NCI-H460 (cell line): Measurements from ENCODE around the gene PTPRM. TPM values are rescaled to one million over a fixed set of nuclear protein-coding genes. Genes with fewer than 3 reads are reported as not detected.

ENCODE experiments used
- DNase-seq: peaks from one replicate; pipeline ENCODE4 v3.0.0-alpha.2; 2016; ENCODE audit warnings: low read depth; ENCODE audit errors: extremely low read depth
- total RNA-seq: library from RNA; depleted of rRNA; stranded (reverse); fragments of >200 nt; shearing (Covaris generic); gene quantifications from 2 replicates; pipeline ENCODE4 v1.2.3, GENCODE V29; 2014

PTPRM gene
- total RNA-seq, 1 experiment from 2014 or later = 129 TPM

DNA sequence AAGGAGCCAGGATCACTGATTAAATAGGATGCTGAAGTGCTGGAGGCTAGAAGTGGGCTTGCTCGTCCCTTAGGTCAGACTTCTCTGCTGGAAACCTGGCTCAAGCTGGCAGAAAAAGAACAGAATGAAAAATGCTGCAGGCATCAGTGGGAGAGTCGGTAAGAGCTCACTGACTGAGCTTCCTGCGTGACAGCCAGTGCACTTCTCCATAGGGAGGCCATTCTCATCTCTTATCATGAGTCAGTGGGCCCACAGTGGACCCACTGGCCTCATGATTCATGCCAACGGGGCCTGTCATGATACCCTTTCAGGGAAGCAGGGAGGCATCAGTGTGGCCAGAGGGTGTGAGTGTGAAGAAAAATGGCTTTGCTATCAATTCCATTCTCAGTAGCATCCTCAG, 498.2 kb downstream of the PTPRM start:
- no peak for DNase-seq

DNA sequence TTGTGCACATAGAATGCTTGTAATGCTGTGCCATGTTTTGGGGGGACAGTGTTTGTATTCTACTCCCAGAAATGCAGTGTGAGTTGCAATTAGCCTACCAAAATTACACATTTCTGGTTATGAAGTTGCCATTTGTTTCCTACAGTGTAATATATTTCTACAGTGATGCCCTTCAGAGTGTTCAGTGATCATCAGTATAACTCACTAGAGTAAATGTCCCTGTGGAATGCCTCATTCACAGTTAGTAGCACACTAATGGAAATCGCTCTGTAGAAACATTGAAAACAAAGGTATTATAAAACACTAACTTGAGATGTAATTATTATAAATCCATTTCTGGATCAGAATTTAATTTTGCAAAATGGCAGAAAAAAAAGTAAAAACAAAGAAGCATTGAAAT, 498.7 kb downstream of the PTPRM start:
- DNase-seq = no peak

DNA sequence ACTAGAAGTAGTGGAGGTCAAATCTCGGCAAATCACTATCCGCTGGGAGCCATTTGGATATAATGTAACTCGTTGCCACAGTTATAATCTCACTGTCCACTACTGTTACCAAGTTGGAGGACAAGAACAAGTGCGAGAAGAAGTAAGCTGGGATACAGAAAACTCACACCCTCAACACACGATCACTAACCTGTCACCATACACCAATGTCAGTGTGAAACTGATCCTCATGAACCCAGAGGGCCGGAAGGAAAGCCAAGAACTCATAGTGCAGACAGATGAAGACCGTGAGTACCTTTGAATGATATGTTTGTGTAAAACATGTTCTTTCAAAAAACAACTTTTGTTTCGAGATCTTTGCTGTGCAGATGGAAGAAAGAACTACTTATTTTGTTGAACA, 502.6 kb downstream of the PTPRM start:
- DNase-seq = no peak

DNA sequence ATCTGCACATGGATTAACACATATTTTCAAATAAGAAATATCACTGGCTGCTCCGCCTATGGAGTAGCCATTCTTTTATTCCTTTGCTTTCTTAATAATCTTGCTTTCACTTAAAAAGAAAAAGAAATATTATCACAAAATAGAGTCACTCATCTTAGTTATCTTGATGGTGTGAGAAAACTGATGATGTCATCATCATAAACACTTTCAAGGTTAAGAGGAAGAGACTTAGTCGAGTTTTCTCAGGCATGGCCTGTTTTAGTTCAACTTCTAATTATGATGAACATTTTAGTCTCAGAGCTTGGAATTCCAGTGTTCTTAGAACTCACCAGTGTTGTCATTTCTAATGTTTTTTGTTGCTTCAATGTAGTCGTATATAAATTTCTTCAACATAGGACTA, 506.1 kb downstream of the PTPRM start:
- no peak for DNase-seq

DNA sequence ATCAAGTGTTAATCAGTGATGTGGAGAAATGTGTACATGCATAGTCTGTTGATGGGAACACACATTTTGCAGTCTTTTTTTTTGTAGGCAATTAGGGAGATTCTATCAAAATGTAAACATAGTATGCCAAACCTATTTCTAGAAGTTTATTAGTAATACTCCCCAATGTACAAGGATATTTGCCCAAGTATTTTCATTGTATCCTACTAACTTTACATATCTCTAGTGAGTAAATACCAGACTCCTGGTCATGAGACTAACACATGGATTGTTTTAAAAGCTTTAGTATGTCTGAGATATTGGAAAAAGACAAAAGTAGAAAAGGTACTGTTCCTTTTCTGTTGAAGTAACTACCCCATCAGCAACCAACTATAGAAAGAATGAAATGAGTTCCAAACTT, 513.0 kb downstream of the PTPRM start:
- no peak for DNase-seq

DNA sequence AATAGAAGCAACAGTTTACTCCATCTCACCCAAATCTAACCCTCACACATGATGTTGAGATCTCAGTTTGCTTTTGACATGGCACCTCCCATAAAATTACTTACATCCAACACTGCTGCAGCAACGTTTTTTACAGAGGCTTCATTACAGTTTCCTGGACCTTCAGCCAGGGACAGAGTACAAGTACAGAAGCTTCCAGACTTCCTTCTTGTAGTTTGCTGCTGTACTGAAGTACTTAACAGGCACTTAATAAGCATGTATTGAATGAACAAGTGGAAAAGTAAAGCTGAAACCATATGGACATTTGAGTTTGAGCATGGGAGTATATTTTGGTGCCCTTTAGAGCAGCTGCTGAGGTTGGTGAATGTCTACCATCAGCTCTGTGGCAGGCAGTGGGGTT, 514.2 kb downstream of the PTPRM start:
- no peak for DNase-seq

DNA sequence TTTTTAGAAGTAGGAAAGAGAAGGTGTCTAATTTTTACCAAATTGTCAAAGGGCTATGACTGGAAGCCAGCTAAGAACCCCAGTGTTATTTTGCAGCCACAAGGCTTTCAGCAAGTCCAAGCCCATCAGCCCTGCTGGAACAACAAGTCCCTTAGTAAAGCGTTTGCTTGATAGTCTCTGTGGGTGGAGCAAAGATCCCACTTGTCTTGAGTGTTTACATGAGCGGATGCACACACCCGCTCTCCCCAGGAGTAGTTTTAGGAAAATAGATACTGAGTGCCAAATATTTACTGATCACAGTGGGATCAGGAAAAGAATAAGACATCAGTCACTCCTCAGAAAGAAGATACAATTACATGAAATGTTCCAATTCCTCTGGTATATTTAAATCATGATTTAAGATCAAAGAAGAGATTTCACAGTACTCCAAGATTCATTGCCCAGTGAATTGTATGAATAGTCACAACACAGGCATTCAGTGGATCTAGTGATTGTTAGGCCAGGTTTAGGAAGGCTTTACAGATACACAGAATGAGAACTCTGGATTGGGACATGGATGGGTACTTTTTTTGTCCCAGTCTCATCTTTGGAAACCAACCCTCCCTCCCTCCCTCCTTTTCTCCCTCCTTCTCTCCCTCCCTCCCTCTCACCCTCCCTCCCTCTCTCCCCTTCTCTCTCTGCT, 514.9 kb downstream of the PTPRM start:
- no peak for DNase-seq

DNA sequence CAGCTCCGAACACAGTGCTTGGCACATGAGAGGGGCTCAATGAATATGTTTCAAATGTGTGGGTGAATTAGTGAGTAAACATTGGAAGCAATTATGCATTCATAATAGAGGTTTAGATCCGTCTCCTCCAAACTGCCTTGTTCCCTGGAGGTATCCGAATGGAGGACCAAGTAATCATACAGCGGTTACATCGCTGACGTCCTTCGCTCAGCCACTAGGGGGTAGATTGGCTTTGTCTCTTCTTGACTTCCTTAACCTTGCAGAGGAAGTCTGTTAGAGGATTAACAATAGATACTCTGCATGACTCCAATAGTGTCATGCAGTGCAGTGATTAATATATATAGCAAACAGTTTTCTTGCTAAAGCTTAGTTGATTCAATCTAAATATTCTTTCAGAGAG, 517.0 kb downstream of the PTPRM start:
- peak; percentile 16 for DNase-seq

DNA sequence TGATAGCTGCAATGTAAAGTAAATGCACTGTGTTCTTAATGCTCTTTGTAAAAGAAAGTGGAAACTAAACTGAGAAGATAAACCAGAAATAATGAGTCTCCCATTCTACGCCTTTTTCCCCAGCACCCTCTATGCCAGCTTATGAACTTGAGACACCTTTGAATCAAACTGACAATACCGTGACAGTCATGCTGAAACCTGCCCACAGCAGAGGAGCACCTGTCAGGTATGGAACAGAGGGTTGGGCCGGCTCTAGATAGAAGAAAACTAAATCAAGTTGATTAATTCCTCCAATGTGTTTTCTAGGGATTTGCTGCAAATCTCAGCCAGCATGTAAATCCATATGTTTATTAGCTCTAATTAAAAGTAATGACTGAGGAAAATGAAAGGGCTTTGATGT, 521.5 kb downstream of the PTPRM start:
- no peak for DNase-seq

DNA sequence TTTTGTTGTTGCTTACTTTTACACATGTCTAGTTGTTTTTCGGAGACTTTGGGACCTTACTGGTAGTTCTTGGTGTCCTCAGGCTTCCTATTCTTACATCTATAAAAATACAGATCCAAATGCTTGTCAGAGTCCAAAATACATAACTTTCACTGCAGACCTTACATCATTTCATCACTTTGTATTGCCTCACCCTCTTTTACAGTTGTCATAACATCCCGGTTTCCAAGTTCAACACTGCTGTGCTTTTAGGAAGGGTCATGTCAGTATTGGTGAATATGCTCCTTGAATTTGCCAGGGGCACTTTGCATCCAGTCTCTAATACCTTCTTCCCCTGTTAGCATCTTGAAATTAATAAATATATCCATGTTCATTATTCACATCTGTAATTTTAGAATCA, 523.9 kb downstream of the PTPRM start:
- no peak for DNase-seq

DNA sequence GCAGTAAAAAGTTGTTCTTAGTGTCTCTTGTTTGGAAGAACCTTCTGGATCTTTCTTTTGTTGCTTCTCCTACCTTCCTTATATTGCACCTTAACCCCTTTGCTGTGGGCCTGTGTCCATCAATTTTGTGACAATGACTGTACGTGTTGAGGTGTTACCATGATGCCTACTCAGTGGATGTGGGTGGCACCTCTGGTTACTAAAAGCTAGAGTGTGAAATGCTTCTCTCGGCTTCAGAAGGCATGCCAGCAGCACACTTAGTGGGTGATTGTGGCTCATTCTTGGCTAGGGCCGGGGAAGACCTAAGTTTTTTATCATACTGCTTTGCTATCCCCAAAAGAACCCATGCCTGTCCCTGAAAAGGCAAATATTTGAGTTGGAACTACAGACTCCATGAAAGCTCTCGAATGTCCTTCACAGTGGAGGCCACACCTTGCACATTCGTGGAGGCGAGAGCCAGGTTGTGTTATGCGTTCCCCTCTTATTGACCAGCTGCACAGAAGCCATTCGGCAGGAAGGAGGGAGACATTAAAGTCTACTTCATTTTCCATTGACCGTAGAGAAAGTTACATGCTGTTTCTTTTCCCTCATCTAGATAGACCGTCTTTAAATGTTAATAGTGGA, 528.9 kb downstream of the PTPRM start:
- DNase-seq = no peak

DNA sequence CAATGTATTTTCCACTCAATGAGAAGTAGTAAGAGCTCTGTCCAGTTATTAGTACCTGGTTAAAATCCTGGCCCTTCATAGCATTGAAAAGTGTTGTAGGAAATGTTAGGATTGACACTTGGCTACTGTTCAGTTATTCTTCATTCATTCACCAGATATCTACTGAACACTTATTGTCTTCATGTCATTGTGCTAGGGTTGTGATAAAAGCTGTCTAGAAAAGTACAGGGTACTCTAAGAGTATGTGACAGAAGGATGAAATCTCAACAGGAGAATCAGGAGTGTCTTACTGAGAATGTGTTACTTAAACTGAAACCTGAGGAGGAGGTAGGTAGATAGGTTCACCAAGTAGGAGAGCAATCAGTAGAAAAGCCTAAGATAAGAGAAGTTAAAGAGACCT, 530.3 kb downstream of the PTPRM start:
- DNase-seq = no peak

DNA sequence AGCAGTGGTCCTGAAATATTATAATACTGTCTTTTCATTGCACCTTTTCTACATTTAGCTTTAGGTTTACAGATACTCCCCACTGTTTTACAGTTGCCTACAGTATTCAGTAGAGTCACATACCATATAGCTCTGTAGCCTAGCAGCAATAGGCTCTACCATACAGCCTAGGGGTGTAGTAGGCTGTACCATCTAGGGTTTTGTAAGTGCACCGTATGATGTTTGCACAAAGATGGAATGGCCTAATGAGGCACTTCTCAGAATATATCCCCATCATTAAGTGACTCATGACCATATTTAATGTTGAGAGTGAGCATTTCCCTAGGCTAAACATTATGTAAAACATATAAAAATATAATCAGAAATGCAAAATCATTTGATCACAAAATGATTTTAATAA, 530.8 kb downstream of the PTPRM start:
- no peak for DNase-seq

DNA sequence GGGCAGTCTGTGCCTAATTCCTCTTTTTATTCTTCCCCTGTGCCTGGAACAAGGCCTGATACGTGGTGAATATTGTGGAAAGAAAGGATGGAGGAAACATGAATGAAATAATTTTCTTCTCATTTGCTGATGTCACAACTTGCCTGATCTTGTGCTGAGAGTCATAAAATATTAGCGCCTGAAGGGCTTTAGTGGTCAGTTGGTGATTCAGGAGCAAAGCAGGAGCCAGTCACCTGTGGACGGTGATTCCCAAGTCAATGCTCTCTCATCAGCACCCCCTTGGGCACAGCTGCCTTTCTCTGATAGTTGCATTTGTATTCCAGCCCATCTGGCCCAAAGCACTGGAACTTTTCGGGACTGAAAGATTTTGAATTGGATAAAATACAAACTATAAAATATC, 539.5 kb downstream of the PTPRM start:
- no peak for DNase-seq

DNA sequence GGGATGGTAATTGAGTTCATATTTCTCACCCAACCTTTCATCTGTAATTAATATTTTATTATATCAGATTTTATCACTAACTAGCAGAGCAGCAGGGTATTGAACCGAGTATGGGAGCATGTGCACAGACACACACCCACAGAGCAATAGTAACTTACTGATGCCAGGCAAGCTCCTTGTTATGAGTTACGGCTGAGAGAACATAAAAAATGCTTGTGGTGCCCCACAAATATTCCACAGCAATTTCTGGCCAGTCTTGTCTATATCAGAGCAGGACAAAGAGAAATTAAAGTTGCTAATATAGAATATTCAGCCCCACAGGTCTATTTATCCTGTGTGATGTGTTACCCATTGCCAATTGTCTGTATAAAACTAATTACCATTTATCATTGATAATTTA, 540.3 kb downstream of the PTPRM start:
- DNase-seq = no peak

DNA sequence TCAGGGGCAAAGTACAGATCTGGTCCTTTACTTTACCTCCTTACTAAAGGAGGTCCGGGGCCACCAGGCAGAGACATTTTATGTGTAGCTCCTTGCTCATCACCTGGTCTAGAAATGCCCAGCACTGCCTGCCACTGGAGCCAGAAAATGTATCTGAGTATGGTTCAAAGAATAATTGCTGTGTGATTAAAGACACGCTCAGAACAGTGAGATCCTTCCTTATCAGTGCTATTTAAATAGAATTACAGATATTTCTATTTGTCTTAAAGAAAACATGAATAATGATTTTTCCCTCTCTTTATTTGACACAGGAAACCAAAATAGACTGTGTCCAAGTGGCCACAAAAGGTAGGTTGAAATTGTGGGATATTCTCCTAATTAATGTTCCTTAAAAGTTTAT, 547.4 kb downstream of the PTPRM start:
- no peak for DNase-seq

DNA sequence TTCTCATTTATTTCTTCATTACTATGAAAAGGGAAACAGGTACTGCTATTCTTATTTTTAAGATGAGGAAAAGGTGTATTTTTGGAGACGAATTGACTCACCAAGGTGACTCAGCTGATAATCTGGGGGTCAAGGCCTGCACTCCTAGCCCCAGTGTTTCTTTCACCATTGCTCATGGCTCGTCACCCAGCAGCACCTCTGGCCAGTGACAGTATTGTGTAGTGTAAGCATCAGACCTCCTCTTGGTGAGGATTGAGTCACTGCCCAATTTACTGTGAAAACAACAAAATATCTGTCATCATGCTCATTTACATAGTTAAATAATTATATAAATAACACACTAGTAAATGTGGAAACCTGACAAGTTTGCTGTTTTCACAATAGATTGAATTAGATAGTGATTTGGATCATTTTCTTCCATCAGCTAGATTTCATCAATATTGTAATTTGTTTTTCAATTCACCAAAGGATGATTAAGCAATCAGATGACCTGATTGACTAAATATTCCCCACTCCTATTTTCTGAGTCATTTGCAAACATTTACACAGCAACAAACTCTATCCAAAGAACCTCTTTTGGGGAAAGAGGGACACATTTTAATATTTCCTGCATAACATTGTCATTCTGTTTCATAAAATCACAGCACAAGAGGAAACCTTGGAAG, 549.4 kb downstream of the PTPRM start:
- DNase-seq = no peak

DNA sequence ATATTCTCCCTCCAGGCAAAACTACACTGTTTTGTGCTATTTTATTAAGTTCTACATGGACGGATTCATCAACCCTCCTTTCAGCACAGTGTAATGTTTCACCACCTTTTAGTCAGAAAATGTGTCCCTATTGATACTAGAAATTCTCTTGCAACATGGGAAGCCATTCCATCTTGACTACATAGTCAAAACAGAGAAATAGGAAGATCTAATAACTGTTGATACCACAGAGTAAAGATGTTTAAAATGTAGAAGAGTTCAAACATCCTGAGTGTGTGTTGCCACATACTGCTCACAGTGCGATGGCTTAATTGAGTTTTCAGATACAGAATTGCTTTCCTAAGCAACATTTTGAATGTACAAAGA, 549.9 kb downstream of the PTPRM start:
- DNase-seq = no peak

DNA sequence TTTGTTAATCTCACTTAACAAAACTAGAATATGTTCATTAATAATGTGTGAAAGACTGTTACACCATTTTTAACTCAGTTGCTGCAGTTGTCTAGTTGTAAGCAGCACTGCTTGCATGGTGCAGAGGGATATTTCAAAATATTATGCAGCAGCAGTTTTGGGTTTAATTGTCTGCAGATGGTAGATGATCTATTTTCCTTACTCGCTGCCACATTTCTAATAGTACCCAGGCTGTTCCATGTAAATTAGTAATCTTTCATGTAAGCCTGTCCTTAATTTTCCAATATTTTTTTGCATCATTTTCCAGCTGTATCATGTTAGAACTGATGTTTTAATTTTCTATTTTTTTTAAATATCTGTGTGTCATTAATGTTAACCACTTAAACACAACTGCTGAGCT, 554.0 kb downstream of the PTPRM start:
- no peak for DNase-seq

DNA sequence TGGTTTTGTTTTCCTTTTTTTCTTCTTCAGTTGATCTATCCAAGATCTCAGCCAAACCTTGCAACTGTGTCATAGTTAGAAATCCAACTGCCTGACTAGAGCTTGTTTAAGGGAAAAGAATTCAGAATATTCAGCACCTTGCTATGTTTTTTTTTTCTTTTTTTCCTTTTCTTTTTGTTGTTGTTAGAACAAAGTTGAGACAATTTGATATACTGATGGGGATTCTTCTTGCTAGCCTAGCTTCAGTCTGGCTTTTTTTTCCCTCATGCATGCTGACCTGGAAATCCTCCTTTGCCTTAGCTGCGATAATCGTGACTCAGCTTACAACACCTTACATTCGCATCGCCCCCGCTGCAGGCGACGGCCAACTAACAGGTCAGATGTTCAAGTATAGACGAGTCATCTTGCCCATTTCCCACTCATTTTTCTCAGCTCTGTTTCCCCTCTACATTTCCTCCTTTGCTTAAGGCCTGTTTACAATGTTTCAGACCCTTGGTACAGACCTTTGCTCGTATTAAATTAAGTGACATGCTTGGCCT, 554.9 kb downstream of the PTPRM start:
- no peak for DNase-seq

DNA sequence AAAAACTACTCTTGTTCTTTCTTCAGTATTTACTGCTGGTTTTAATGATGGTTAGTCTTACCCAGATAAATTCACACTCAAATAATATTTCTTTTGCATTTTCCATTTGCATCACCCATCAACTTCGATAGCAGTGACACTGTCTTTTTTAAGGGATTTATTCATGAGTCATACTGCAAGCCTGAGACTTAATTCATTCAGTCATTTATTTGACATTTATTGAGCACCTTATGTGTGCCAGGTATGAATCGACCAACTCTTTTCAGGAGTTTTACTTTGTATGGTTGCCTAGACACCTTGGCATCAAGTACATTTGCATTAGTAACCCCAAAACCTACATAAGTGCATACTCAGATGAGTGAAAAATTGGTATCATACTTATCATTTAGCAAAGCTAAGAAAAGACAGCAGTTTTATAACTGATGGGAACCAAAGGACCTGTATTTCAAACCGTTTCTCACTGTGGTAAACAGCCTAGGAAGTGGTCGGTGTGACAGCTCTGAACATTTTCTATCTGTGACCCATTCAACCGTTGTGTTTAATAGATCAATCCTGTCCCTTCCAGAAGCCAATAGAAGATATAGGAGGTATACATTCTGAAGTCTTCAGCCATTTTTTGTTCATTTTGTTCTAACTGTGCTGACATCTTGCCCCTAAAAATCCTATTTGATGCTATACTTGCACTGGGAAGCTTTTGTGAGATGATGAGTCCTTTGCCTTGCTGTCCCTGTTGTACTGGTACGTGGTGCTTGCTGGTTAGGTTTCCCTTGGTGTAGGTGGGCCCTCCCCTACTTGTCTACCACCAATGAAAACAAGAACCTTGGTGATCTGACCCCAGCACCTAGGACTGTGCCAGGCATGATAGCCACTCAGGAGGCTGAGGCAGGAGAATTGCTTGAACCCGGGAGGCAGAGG, 557.4 kb downstream of the PTPRM start:
- DNase-seq = no peak
